Stimulated activated CD4-positive, alpha-beta T cell treated with anti-CD3 and anti-CD28 coated beads, Interleukin-1b, Interleukin-23, amount 100 ng/mL, for 4 hours (primary cell): ENCODE data around the gene PPP1R27.
A peak's percentile ranks its signal among the peaks of the same experiment; 100 is the strongest.

Experiments
- DNase-seq, 2 donors: peaks; one replicate each; pipeline ENCODE4 v3.0.0-alpha.2; 2020; ENCODE audit warnings: low read depth in 2 of 2

PPP1R27 gene, protein sequence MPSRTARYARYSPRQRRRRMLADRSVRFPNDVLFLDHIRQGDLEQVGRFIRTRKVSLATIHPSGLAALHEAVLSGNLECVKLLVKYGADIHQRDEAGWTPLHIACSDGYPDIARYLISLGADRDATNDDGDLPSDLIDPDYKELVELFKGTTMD

DNA sequence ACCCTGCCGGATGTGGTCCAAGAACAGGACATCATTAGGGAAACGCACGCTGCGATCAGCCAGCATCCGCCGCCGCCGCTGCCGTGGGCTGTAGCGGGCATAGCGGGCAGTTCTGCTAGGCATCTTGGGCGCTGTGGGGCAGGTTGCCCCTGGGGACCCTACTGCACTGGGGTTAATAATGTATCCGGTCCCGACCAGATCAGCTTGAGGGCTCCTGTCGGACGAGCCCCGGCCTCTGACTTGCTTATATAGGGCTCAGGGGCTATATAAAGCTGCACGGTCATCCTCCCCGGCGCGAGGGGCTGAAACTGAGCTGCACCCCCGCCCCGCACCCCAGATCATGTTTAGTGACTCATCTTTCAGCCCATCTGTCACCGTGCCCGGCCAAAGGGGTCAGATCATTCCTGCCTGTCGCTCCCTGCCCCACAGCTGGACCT is at the start of gene PPP1R27:
PPP1R27 (minus strand) TSS at position 220 of the 437 bp plus-strand sequence; CDS start at position 123, 97 bp downstream.
- no peak for DNase-seq

DNA sequence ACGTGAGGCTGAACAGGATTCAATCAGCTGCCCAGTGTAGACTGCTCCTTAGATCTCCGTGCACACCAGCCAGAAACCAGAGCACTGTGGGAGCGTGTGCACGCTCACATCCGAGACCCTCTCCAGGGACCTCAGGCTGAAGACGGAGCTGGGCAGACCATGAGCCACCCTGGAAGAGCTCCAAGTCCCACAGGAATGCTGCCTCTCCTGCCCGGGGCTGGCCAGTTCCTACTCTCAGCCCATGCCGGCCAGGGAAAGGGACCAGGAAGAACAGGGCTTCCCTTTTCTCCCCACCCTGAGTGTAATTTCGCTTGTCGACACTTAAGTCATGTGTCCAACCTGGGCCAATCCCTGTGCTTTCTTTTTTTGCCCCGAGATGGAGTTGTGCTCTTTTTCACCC is 49.7 kb upstream of the PPP1R27 start:
- DNase-seq = no peak

DNA sequence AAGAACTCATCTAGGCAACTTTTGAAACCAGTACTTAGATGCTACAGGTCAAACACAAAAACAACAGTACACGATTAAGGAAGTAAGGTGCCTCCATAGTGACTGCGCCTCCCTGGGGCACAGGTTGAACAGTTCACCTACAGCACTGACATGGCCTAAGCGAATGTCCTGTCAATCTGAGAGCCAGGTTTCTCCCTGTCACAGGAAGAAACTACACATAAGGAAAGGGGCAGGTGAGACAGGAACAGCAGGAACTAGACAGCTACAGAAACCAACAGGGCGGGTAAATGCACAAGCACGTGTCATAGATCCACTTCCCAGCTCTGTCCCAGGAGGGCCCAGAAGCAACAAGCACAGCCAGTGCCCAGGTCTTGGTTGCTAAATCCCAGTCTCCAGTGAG is 44.3 kb upstream of the PPP1R27 start:
- DNase-seq = no peak

DNA sequence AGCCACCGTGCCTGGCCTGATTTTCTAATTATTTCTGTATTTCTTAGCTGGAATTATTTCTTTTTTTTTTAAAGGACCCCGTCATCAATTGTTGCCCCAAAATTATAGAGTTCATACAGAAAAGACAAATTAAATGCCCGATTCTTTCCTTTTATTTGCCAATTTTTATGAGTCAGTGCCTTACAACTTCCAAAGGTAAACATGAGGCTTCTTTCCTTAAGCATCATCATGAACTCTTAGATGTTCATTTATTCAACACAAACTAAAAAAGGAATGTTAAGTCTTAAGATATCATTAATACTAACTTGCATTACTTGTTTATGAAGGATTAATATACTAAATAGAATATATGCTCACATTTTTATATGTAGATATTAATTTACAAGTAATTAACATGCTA is 43.4 kb upstream of the PPP1R27 start:
- no peak for DNase-seq

DNA sequence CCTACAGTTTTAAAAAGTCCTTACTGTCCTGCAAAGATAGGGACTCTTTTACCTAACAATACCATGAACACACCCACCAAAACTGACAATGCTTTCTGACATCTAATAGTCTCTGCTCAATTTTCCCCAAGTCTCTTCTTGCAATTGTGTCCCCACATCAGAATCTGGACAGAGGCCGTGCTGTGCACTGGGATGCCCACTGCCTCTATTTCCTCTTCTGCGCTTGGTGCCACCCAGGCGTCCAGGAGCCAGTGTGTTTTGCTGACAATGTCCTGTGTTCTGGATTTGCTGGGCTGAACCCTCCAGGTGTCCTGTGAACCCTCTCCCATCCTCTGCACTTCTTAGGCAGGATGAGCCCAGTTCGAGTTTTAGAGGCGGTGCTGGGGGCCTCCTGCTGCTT is 42.7 kb upstream of the PPP1R27 start:
- no peak for DNase-seq

DNA sequence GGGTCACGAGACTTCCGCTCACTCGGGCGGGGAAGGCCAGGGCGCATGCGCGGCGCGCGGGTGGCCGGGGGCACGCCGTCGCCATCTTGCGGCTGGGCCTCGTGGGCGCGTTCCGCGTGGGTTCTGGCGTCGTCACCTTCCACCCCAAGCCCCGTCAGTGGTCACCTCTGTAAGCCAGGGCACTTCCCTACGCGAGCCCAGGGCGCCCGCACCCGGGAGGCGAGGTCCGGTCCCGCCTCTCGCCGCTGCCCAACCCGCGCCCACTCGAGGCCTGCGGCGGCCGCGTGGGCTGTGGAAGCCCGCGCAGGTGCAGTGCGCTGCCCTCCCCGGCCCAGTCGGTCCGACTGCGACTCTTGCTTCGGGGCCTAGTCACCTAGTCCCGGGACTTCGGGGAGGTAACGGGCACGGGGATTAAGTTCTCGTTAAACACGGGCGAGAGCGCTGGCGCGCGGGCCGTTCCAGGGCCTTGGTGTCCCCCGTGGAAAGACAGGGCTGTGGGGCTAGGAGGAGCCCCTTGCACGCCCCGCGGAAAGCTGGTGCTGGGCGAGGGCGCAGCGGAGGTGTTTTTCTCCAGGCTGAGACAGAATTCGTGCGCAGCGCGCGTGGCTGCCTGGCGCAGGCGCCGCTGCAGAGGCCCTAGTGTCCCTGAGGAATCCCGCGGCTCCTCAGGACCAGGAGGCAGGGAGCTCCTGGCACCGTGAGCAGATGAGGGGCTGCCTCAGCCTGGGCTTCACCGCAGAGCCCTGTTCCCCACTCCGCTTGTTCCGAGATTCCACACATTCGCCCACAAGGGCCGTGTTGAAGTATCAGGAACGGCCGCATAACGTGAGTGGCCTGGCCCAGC is 36.8 kb upstream of the PPP1R27 start:
- DNase-seq = peak; percentile 96 to 97

DNA sequence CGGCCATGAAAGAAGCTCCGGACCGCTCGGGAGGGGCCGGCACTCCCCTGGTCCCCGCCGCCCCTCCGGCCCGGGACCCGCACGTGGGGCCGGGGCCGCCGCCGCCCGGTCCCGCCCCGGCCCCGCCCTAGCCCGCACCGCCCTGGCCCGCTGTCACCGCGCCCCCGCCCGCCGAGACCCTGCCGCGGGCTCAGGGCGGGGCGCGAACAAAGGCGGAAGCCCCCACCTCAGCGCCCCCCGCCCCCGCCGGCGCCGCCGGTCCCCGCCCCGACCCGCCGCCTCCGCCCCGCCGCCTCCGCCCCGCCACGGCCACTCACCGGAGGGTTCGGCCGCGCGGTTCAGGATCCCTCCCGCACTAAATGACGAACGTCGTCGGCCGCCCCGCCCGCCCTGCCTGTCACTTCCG is 36.1 kb upstream of the PPP1R27 start, which contains the start of gene ARHGDIA:
ARHGDIA (minus strand) TSS at position 357 of the 406 bp plus-strand sequence. CDS start 1,407 bp downstream, outside the sequence.
- DNase-seq = no peak

DNA sequence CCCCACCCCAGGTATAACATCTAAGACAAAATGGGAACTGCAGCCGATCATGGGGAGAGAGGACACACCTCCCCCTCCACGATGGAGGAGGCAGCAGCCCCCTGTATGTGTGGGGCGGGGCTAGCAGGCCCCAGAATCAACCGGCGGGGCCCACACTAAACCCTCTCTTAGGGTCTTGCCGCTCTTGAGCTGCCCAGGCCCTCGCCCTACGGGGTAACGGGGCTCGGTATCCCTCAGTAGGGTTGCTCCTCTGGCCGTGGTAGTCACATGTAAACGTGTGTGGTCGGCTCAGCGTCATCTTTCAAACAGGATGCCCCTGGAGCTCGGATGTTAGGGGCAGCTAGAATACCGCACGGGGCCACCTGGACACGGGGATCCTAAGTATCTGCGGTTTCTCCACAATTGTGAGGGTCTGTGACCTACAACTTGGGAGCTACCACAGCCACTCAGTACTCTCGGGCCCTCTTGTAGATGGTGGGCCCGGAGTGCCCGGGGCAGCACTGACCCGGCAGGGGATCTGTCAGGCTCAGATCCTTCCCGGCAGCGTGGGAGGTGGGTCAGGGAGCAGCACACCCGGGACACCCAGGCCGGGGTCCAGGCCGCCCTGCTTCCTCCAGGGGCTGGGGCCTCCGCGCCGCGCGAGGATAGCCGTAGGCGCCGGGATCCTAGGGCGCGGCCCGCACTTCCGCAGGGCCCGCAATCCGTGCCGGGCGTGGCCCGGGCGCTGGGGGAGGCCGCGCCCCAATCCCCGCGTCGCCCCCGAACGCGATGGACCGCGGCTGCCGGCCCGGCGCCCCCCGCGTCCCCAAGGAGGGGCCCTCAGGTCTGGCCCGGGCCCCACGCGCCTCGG is 35.5 kb upstream of the PPP1R27 start:
- peak in 1 of 2 donors; percentile 39 for DNase-seq

DNA sequence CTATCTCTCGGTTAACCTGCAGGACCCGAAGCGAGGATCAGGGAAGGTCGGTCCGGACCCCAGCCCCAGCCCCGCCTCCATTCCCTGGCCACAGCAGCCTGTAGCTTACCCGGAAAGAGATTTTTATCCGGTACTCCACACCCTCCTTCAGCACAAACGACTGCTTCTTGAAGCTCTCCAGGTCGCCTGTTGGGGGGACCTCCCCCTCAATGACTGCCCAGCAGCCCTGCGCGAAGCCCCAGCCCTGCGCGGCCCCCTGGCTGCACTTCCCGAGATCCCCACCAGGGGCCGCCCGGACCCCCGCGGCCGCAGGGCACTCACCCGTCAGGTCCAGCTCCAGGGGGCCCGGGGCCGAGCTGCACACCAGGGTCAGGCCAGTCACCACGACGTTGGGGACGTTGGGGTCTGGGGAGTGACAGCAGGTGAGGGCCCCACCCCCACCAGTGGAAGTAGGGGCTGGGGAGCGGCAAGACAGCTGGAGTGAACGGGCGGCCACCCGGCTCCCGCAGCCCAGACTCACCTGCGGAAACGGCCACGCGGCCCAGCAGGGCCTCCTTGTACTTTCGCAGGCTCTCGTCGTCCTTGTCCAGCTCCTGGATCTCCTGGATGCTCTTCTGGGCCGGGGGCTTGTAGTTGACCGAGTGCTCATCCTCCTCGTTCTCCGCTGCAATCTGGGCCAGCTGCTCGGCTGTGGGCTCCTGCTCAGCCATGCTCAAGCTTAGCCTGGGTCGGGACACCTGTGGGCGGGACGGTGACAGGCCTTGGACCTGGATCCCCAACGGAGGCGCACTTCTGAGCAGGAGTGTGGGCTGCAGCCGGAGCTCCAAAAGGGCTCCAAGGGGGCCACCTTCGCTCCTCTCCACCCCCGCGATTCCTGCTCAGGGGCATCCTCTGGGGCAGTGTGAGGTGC is 34.6 kb upstream of the PPP1R27 start:
- DNase-seq = peak in 1 of 2 donors; percentile 43

DNA sequence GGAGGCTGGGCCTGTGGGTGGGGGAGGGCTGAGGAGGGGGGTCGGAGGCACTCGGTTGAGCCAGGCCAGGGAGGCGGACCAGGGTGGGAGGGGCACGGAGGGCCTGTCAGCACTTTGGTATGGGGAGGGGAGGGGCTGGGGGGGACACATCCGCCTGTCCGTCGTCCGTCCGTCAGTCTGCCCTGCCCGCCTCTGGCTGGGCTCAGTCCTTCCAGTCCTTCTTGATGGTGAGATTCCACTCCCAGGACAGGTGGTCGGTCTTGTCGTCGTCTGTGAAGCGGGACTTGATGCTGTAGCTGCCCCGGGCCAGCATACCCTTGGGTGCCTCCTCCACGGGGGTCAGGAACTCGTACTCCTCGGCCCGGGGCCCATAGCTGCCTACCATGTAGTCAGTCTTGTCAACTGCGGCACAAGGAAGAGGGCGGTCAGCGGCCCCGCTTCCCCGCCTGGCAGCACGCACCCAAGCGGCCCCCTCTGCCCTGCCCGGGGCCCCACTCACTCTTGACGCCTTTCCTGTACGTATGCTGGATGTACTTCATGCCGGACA is 33.9 kb upstream of the PPP1R27 start:
- DNase-seq = no peak

DNA sequence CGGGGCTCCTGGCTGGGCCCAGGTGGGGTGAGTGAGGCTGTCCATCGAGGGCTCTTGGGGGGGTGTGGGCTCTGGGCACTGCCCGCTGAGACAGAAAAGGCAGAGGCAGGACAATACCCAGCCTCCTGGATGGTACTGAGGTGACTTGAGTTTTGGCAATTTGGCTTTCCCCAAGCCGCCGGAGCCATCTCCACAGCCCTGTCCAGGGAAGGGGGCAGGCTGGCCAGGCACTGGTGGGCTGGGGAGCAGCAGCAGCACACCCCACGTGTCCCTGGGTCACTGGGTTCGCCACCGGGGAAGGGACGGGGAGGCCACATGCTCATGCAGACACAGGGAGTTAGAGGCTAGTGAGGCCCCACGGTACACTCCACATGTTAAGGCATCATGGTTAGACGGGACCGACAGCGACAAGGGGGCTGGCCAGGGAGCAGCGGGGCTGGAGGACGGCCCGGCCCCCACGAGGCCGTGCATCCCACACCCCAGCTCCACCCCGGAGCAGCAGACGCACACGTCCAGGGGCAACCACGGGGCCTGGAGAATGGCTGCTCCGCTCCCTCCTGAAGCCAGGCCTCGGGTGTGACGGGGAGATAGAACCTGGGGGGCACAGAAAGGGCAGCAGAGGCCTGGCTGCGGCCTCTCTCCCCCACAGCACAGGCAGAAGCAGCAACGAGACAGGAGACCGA is 33.3 kb upstream of the PPP1R27 start:
- DNase-seq = no peak

DNA sequence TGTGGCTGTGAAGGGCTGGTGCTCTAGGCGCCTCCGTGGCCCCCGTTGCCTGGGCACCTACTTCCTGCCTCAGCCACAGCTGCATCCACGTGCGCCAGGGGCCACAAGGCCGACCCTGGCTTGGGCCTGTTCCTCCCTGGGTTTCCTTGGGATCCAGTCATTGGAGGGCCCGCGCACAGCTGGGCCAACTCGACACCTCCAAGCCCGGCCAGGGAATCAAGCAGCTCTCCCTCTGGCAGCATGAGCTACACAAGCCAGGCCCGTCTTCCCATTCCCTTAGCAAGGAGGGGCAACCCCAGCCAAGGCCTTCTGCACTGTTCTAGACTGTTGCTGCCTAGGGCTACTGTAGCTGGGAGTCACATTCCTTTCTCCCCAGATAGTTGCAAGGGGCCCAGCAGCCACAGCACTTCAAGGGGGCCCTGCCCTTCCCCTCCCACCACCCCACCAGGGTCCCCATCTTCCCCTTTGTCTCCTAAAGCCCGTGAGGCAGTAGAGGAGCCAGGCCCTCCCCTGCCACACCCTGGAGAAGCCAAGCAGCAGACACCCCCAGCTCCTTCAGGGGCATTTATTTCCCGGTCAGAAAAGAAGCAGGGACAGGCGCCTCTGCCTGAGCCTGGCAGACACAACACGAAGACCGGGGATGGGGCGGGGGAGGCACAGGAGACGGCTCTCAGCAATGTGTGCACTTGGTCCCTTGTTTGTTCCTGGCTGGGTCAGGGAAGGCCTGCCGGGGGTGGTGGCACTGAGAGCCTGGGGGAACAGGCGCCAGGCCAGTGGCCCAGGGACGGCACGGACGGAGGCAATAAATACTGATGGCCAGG is 32.5 kb upstream of the PPP1R27 start:
- DNase-seq = peak in 1 of 2 donors; percentile 27

DNA sequence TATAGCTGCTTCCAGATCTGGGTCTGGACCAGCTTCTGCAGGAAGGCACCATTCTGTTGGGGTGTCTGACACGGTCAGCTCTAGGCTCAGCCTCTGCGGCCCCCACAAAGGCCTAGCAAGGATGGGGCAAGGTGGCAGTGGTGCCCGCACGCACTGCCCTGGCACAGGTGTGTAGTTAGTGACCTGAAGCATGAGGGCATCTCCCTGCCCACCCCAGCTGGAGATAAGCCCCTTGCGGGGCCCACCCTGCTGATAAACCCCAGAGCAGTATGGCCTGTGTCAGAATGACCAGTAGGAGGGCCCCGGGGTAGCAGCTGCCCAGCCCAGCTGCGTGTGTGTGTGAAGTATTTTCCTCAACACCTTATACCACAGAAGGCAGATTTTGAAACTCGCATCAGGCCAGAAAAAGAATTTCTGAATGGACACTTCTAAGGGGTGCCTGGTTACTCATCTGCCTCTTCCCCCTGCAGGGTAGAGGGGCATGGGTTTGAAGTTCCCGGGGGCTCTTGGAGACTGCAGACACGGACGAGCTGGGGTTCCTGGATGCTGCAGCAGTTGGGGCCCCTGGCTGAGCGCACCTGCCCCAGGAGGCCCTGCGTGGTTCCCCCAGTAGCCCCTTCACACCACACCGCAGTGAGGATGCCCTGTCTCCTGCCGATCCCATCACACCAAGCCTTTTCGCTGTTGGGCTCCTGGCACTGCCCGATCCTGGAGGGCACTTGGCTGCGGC is 31.8 kb upstream of the PPP1R27 start:
- DNase-seq = no peak

DNA sequence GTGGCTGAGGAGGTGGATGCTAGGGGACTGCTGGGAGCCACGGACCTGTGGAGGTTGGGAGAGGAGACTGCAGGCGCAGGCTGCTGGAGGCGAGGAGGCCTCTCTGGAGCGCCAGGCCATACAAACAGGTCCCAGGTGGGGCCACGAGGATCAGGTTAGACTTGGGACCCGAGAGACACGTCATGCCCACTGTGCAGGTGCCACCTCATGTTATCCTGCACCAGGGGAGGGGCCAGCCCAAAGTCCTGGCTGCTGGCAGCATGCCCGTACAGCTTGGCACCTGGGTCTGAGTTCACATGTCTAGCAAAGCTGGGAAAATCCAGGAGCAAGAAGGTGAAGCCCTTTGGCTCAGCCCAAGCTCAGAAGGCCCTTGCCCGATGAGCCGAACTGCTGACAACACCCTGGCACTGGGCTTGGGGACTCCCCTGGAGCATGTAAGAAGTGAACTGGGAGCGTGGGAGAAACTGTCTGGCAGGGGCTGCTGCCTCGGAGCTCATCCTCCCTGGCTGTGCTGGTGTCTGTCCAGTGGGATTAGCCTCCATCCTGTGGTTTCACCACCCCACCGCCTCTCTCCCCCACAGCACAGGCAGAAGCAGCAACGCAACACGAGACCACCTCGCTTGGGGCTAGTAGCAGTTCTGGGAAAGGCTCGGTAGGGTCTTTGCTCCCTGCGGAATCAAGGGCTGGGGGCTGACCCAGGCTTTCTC is 31.0 kb upstream of the PPP1R27 start:
- no peak for DNase-seq

DNA sequence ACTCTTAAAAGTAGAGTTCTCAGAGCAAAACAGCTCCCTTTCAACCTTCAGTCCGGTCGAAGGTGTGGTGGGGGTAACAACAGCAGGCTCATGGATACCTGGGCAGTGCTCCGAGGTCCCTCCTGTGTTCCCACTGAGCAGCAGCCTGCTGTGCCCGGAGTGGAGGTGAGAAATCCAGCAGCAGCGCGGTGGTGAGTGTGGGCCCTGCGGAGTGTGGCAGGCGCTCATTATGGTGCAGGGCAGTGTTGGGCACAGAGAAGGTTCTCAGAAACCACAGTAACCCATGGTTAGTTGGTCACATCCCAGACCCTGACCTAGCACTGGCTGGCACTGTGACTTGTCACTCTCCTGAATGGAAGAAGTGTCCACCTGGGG is 30.5 kb upstream of the PPP1R27 start:
- no peak for DNase-seq

DNA sequence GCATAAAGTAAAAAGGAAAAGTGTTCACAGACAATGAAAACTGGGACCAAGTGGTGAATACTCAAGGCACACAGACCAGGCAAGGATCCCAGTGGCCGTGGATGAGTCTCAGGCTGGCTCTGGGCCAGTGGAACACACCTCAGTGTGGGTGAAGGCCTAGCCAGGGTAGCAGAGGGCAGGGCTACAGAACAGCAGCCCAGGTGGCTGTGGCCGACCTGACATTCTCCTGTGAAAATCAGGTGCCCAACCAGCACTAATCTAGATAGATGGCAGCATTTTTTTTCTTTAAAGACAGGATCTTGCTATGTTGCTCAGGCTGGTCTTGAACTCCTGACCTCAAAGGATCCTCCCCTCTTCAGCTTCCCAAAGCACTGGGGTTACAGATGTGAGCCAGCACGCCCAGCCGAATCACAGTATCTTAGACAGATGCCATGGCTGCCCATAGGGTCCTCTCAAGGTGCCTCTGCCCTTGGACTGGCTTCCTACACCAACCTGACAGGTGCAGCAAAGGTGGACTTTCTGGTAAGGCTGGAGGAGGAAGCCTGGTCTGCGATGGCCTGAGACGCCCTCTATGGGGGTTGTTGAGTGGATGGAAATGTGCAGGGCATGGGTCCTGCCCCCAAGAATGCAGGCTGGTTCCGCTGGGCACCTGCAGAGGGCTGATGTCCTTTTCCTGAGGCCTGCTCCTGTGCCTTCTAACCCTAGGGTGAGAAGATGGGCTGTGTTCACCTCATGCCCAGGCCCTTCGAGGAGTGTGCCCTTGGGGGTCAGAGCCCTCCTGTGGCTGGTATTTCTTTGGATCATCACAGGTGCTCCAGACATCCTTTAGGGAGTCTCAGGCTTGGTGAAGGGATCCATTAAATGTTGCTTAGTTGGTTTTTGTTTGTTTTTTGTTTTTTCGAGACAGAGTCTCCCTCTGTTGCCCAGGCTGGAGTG is 29.3 kb upstream of the PPP1R27 start:
- no peak for DNase-seq

DNA sequence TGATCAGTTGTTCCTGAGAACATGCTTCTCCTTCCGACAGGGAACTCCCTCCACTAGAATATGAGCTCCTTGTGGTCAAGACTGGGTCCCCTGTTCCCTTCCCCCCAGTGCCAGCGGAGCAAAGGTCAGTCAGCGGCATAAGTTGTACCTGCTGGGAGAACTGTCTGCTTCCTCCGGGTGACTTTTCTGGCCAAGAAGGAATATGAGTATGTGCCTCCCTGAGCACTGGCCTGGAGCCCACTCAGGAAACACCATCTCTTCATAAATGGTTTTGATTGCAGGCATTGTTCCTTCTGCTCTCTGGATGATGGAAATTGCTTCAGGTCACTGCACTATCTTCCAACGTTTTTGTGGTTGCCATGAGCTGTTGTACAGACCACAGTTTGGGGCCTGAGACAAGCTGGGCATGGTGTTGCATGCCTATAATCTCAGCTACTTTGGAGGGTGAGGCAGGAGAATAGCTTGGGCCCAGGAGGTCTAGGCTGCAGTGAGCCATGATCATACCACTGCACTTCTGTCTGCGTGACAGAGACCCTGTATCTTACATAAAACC is 28.3 kb upstream of the PPP1R27 start:
- no peak for DNase-seq
